ENCODE results near the gene AK4.

Gene AK4

DNA sequence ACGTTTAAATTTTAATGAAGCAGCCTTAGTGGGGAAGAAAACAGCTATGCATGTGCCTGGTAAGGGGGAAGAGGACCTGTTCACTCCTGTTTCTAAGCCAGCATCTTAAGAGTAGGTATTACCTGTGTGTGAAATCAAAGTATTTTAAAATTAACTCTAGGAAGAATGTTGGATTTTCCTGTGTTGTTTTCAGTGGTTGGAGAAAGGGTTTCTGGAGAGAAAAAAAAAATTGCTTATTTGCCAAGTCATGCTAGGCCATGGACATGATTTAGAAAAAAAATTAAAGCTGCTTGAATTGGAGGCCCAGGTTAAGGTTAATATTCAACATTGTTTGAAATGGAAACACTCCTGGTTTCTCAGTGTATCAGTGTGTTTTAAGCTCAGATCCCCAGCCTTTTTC is 118.5 kb downstream of the AK4 start:
- H3K36me3 ChIP-seq (ENCODE audit: insufficient read depth) = no peaks in the 10 kb centered on the region
- no peak overlapping the region for H3K9ac ChIP-seq
- no peaks in the 10 kb centered on the region for H4K20me1 ChIP-seq (ENCODE audit: insufficient read depth)
- H2AFZ ChIP-seq (ENCODE audit: low read depth) = no peak overlapping the region
- H3K27ac ChIP-seq = no peak overlapping the region
- H3K79me2 ChIP-seq (ENCODE audit: insufficient read depth, low read depth) = no peaks in the 10 kb centered on the region
- TF ChIP-seq, protein P1, sequence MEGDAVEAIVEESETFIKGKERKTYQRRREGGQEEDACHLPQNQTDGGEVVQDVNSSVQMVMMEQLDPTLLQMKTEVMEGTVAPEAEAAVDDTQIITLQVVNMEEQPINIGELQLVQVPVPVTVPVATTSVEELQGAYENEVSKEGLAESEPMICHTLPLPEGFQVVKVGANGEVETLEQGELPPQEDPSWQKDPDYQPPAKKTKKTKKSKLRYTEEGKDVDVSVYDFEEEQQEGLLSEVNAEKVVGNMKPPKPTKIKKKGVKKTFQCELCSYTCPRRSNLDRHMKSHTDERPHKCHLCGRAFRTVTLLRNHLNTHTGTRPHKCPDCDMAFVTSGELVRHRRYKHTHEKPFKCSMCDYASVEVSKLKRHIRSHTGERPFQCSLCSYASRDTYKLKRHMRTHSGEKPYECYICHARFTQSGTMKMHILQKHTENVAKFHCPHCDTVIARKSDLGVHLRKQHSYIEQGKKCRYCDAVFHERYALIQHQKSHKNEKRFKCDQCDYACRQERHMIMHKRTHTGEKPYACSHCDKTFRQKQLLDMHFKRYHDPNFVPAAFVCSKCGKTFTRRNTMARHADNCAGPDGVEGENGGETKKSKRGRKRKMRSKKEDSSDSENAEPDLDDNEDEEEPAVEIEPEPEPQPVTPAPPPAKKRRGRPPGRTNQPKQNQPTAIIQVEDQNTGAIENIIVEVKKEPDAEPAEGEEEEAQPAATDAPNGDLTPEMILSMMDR (conservative IDR thresholded peaks at IDR 0.05; ENCODE audit: low read depth, low read length) = no peak
- H3K4me1 ChIP-seq (ENCODE audit: low read depth, poor library complexity, severe bottlenecking) = no peaks in the 10 kb centered on the region
- H3K4me3 ChIP-seq (IDR thresholded peaks at IDR 0.05; ENCODE audit: insufficient read depth, low read depth, low read length) = no peak overlapping the region
- no peaks in the 10 kb centered on the region for H3K27me3 ChIP-seq (ENCODE audit: insufficient read depth, low read depth)
- no peak overlapping the region for H3K4me2 ChIP-seq

DNA sequence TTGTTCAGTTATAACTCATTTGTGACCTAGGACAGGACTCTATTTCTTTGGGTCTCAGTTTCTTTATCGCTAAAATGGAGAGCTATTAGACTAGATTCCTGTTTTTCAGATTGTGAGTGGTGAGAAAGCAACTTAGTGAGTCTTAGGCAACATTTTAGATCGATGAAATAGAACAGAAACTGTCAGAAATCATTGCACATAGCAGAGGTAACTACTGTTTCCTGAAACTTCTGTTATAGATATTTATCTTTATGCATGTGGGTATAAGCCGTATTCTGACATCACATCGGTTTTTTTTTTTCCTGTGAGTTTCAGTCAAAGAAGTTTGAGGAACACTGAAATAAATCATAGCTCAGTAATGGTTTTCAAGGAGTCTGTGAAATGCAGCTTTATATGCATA is 119.3 kb downstream of the AK4 start:
- Histone ChIP-seq H3K27ac (no peak overlapping the region), H3K4me2 (no peak overlapping the region), H3K9ac (no peak overlapping the region), H3K36me3 (ENCODE audit: insufficient read depth) (no peaks in the 10 kb centered on the region), H3K4me3 (IDR thresholded peaks at IDR 0.05; ENCODE audit: insufficient read depth, low read depth, low read length) (no peak overlapping the region), H2AFZ (ENCODE audit: low read depth) (no peak overlapping the region), H3K27me3 (ENCODE audit: insufficient read depth, low read depth) (no peaks in the 10 kb centered on the region), H4K20me1 (ENCODE audit: insufficient read depth) (no peaks in the 10 kb centered on the region), H3K79me2 (ENCODE audit: insufficient read depth, low read depth) (no peaks in the 10 kb centered on the region), H3K4me1 (ENCODE audit: low read depth, poor library complexity, severe bottlenecking) (no peaks in the 10 kb centered on the region)
- TF ChIP-seq, protein P1 (conservative IDR thresholded peaks at IDR 0.05; ENCODE audit: low read depth, low read length) = no peak

DNA sequence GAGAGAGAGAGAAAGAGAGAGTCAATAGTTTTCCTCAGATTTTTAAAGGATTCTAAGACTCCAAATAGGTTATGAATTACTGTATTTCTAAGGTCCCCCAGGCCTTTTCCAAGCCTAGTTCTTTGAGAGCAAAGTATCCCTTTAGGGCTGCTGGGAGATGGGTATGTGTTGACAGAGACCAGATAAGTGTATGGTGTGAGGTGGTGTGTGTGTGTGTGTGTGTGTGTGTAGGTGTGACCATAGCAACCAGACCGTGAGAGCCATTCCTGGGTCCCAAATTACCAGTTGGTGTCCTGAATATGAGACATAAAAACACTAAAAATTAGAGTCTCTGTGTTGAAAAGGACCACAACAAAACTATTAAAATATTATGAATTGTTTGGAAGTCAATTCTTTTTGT is 119.7 kb downstream of the AK4 start:
- Histone ChIP-seq H2AFZ (ENCODE audit: low read depth) (no peak overlapping the region), H3K4me3 (IDR thresholded peaks at IDR 0.05; ENCODE audit: insufficient read depth, low read depth, low read length) (no peak overlapping the region), H3K4me1 (ENCODE audit: low read depth, poor library complexity, severe bottlenecking) (no peaks in the 10 kb centered on the region), H3K79me2 (ENCODE audit: insufficient read depth, low read depth) (no peaks in the 10 kb centered on the region), H3K4me2 (no peak overlapping the region), H3K9ac (no peak overlapping the region), H3K27ac (no peak overlapping the region), H3K27me3 (ENCODE audit: insufficient read depth, low read depth) (no peaks in the 10 kb centered on the region), H3K36me3 (ENCODE audit: insufficient read depth) (no peaks in the 10 kb centered on the region), H4K20me1 (ENCODE audit: insufficient read depth) (no peaks in the 10 kb centered on the region)
- TF ChIP-seq, protein P1 (conservative IDR thresholded peaks at IDR 0.05; ENCODE audit: low read depth, low read length) = no peak

DNA sequence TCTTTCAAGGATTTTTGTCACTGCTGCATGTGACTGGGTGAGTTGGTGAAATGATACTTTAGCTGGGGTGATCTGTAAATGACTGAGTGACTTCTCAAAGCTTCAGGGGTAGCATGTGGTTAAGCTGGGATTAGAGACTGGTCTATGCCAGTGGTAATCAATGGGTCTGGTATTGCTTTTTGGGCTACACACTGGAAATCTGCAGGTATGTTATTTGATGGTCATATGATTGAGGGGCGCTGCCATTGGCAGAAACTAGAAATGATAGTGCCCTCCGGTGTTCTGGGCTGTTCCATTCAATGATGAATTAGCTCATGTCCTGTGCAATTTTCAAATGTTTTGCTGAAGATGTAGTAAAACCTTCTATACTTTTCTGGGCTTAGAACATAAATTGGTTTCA is 121.6 kb downstream of the AK4 start:
- H3K4me2 ChIP-seq = no peak overlapping the region
- no peak overlapping the region for H3K9ac ChIP-seq
- H2AFZ ChIP-seq (ENCODE audit: low read depth) = no peak overlapping the region
- no peaks in the 10 kb centered on the region for H3K4me1 ChIP-seq (ENCODE audit: low read depth, poor library complexity, severe bottlenecking)
- TF ChIP-seq, protein P1 (conservative IDR thresholded peaks at IDR 0.05; ENCODE audit: low read depth, low read length) = no peak
- no peaks in the 10 kb centered on the region for H3K79me2 ChIP-seq (ENCODE audit: insufficient read depth, low read depth)
- H3K27me3 ChIP-seq (ENCODE audit: insufficient read depth, low read depth) = no peaks in the 10 kb centered on the region
- no peak overlapping the region for H3K27ac ChIP-seq
- H4K20me1 ChIP-seq (ENCODE audit: insufficient read depth) = no peaks in the 10 kb centered on the region
- H3K36me3 ChIP-seq (ENCODE audit: insufficient read depth) = no peaks in the 10 kb centered on the region
- no peak overlapping the region for H3K4me3 ChIP-seq (IDR thresholded peaks at IDR 0.05; ENCODE audit: insufficient read depth, low read depth, low read length)
